GM23338 (cell line): ENCODE measurements around the gene PTPRB.

Experiments used
- CREB1 ChIP-seq: fragments of 250-450 bp; sonication (Bioruptor Pico); IDR thresholded peaks from 2 replicates; pipeline ENCODE4 v1.5.0; 2020; ENCODE audit warnings: low read depth, mild to moderate bottlenecking, moderate library complexity
- EZH2 ChIP-seq: fragments of 200-600 bp; sonication (generic); IDR thresholded peaks from one replicate; pipeline ENCODE4 v1.8.0; 2017; ENCODE audit warnings: antibody characterized with exemption, mild to moderate bottlenecking, low read depth; ENCODE audit not compliant: unreplicated experiment
- EZH2phosphoT487 ChIP-seq: fragments of 200-600 bp; sonication (generic); IDR thresholded peaks from one replicate; pipeline ENCODE4 v1.8.1; 2018; ENCODE audit warnings: antibody characterized with exemption; ENCODE audit not compliant: unreplicated experiment
- JUNB ChIP-seq: IDR thresholded peaks from one replicate; pipeline ENCODE4 v1.6.1; 2016; ENCODE audit warnings: antibody characterized with exemption; ENCODE audit not compliant: unreplicated experiment
- NANOG ChIP-seq: IDR thresholded peaks from 2 replicates; pipeline ENCODE4 v1.6.1; 2016; ENCODE audit warnings: antibody characterized with exemption, borderline replicate concordance
- POLR2AphosphoS5 ChIP-seq: IDR thresholded peaks from 2 replicates; pipeline ENCODE4 v1.6.1; 2016; ENCODE audit warnings: antibody characterized with exemption, low read depth
- ZNF114 ChIP-seq: fragments of 250-450 bp; sonication (Bioruptor Pico); IDR thresholded peaks from 2 replicates; pipeline ENCODE4 v1.5.0; 2020; ENCODE audit warnings: mild to moderate bottlenecking, moderate library complexity
- ZNF331 ChIP-seq: fragments of 250-450 bp; sonication (Bioruptor Pico); IDR thresholded peaks from 2 replicates; pipeline ENCODE4 v1.5.0; 2020; ENCODE audit warnings: low read depth, mild to moderate bottlenecking, moderate library complexity
- TF ChIP-seq, protein P1 (sequence below), 2 experiments: fragments of 200-600 bp in 1 of 2; sonication (generic) in 1 of 2; conservative IDR thresholded peaks; 2 replicates each; pipeline versions ENCODE4 v1.5.1 to v1.6.1; 2016 to 2017; ENCODE audit warnings: antibody characterized with exemption in 2 of 2, low read depth in 2 of 2, mild to moderate bottlenecking in 2 of 2, moderate library complexity in 1 of 2
- TF ChIP-seq, protein P2 (sequence below): IDR thresholded peaks from one replicate; pipeline ENCODE4 v1.6.1; 2018; ENCODE audit warnings: antibody characterized with exemption; ENCODE audit not compliant: unreplicated experiment

DNA sequence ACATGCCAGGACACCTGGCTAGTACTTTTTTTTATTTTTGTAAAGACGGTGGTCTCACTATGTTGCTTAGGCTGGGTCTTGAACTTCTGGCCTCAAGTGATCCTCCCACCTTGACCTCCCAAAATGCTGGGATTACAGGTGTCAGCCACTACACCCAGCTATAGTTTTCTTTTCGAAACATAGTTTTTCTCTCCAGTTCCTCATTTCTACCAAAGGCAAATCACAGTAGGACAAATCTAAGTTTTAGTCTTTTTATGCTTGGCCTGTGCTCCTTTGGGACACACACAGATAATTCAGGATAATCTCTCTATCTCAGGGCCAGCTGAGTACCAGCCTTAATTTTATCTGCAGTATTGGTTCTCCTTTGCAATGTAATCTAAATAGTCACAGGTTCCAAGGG, 170.5 kb downstream of the PTPRB start:
- TF ChIP-seq POLR2AphosphoS5: no peak
- TF ChIP-seq, protein P1, sequence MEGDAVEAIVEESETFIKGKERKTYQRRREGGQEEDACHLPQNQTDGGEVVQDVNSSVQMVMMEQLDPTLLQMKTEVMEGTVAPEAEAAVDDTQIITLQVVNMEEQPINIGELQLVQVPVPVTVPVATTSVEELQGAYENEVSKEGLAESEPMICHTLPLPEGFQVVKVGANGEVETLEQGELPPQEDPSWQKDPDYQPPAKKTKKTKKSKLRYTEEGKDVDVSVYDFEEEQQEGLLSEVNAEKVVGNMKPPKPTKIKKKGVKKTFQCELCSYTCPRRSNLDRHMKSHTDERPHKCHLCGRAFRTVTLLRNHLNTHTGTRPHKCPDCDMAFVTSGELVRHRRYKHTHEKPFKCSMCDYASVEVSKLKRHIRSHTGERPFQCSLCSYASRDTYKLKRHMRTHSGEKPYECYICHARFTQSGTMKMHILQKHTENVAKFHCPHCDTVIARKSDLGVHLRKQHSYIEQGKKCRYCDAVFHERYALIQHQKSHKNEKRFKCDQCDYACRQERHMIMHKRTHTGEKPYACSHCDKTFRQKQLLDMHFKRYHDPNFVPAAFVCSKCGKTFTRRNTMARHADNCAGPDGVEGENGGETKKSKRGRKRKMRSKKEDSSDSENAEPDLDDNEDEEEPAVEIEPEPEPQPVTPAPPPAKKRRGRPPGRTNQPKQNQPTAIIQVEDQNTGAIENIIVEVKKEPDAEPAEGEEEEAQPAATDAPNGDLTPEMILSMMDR (conservative IDR thresholded peaks at IDR 0.05; ENCODE audit: low read depth in 2 of 2): no peak
- TF ChIP-seq EZH2phosphoT487: no peak
- no peak for TF ChIP-seq ZNF114 (CRISPR knock-in tag)
- TF ChIP-seq, protein P2, sequence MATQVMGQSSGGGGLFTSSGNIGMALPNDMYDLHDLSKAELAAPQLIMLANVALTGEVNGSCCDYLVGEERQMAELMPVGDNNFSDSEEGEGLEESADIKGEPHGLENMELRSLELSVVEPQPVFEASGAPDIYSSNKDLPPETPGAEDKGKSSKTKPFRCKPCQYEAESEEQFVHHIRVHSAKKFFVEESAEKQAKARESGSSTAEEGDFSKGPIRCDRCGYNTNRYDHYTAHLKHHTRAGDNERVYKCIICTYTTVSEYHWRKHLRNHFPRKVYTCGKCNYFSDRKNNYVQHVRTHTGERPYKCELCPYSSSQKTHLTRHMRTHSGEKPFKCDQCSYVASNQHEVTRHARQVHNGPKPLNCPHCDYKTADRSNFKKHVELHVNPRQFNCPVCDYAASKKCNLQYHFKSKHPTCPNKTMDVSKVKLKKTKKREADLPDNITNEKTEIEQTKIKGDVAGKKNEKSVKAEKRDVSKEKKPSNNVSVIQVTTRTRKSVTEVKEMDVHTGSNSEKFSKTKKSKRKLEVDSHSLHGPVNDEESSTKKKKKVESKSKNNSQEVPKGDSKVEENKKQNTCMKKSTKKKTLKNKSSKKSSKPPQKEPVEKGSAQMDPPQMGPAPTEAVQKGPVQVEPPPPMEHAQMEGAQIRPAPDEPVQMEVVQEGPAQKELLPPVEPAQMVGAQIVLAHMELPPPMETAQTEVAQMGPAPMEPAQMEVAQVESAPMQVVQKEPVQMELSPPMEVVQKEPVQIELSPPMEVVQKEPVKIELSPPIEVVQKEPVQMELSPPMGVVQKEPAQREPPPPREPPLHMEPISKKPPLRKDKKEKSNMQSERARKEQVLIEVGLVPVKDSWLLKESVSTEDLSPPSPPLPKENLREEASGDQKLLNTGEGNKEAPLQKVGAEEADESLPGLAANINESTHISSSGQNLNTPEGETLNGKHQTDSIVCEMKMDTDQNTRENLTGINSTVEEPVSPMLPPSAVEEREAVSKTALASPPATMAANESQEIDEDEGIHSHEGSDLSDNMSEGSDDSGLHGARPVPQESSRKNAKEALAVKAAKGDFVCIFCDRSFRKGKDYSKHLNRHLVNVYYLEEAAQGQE: no peak
- no peak for TF ChIP-seq EZH2
- no peak for TF ChIP-seq CREB1 (CRISPR knock-in tag)
- no peak for TF ChIP-seq NANOG
- no peak for TF ChIP-seq JUNB
- TF ChIP-seq ZNF331 (CRISPR knock-in tag): no peak
